SJCRH30 (cell line): ENCODE measurements around the gene ISY1. TPM values are rescaled to one million over a fixed set of nuclear protein-coding genes. Genes with fewer than 3 reads are reported as not detected.
"Not testable (repeated sequence)": the region's sequence is repeated elsewhere in the genome, so short reads cannot be mapped to it uniquely, and the experiment has no call there.

Source experiments
- DNase-seq, 2 experiments: peaks; one replicate each; pipeline ENCODE4 v3.0.0-alpha.2; 2015 to 2020
- H3K27ac ChIP-seq: fragments of 250-450 bp; sonication (Bioruptor Pico); 2 replicates; pipeline ENCODE4 v1.5.1; 2020; ENCODE audit warnings: mild to moderate bottlenecking, moderate library complexity
- H3K27me3 ChIP-seq: fragments of 250-450 bp; sonication (Bioruptor Pico); 2 replicates; pipeline ENCODE4 v1.5.1; 2020; ENCODE audit warnings: mild to moderate bottlenecking, moderate library complexity
- H3K36me3 ChIP-seq: fragments of 250-450 bp; sonication (Bioruptor Pico); 2 replicates; pipeline ENCODE4 v1.5.1; 2020; ENCODE audit warnings: mild to moderate bottlenecking, moderate library complexity
- H3K4me1 ChIP-seq: fragments of 250-450 bp; sonication (Bioruptor Pico); 2 replicates; pipeline ENCODE4 v1.5.1; 2020; ENCODE audit warnings: mild to moderate bottlenecking, moderate library complexity
- H3K4me3 ChIP-seq: fragments of 250-450 bp; sonication (Bioruptor Pico); 2 replicates; pipeline ENCODE4 v1.5.1; 2020; ENCODE audit warnings: mild to moderate bottlenecking, moderate library complexity
- H3K9me3 ChIP-seq: fragments of 250-450 bp; sonication (Bioruptor Pico); replicated peaks from 2 replicates; pipeline ENCODE4 v1.5.1; 2020; ENCODE audit warnings: mild to moderate bottlenecking, moderate library complexity
- total RNA-seq: library from RNA; depleted of rRNA; stranded (reverse); fragments of >200 nt; shearing (Covaris generic); gene quantifications from 2 replicates; pipeline ENCODE4 v1.2.3, GENCODE V29; 2014

ISY1 gene
- total RNA-seq, 1 experiment from 2014 or later, result 45.4 TPM

- H3K27me3 ChIP-seq, H3K27ac ChIP-seq, DNase-seq, H3K9me3 ChIP-seq, H3K4me1 ChIP-seq, H3K4me3 ChIP-seq: not testable (repeated sequence)
- peaks cover 39% of the 10 kb centered on the region for H3K36me3 ChIP-seq
Observed at GRCh38 chr3:129136275-129136674, 24.6 kb downstream of the ISY1 start.

DNA sequence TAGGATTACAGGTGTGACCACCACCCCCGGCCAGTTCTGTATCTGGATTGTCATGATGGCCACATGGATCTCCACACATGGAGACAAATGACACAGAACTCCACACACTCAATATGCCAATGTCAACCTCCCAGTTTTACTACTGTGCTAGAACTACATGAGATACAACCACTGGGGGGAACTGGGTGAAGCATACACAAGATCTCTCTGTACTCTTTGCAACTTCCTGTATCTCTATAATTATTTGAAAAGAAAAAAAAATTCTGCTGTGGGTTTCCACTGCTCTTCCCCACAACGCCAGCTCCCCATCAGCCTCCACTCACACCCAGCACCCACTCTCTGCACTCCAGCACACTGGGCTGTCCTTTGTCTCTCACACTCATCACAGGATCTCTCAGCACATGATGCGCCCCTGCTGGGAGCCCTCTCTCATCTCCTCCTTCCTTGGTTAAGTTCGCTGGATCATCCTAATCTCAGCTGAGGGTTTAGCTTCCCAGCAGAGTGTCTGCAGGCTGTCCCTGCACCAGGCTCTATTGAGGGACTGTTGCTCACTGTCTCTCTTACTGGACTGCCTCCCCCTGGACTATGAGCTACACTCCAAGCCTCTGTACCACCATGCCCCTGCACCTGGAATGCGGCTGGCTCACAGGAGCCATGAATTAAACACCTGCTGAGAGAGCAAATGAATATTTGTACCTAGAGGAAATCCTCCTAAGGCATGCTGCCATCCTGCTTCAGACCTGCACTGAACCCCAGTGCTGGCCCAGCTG lies 28.6 kb downstream of the ISY1 start:
- Histone ChIP-seq H3K36me3 (peaks cover 33% of the 10 kb centered on the region), H3K27ac (no peak overlapping the region), H3K4me1 (no peaks in the 10 kb centered on the region), H3K27me3 (no peaks in the 10 kb centered on the region), H3K4me3 (no peak overlapping the region), H3K9me3 (no peaks in the 10 kb centered on the region)
- DNase-seq, result no peak

DNA sequence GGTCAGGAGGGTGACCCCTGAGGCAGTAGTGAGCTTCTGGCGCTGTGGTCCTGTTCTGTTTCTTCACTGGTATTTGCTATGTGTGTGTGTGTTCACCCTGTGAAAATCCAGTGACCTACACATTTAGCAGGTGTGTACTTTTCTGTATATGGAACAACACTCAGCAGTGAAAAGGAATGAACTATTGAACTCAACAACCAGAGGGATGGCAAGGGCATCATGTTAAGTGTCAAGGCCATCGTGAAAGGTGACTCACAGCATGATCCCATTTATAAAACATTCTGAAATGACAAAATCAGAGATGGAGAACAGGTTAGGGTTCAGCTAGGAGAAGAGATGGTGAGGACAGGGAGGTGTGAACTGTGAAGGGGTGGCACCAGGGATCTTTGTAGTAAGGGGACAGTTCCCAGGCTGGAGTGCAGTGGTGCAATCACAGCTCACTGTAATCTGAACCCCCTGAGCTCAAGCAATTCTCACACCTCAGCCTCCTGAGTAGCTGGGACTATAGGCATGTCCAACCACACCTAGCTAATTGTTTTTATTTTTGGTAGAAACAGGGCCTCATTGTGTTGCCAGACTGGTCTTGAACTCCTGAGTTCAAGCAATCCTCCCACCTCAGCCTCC lies 29.3 kb downstream of the ISY1 start:
- Histone ChIP-seq H3K9me3 (no peaks in the 10 kb centered on the region), H3K27me3 (no peaks in the 10 kb centered on the region), H3K4me3 (no peak overlapping the region), H3K27ac (no peak overlapping the region), H3K36me3 (peaks cover 29% of the 10 kb centered on the region; the same call in 1 of the 2 replicates), H3K4me1 (no peaks in the 10 kb centered on the region)
- no peak for DNase-seq

DNA sequence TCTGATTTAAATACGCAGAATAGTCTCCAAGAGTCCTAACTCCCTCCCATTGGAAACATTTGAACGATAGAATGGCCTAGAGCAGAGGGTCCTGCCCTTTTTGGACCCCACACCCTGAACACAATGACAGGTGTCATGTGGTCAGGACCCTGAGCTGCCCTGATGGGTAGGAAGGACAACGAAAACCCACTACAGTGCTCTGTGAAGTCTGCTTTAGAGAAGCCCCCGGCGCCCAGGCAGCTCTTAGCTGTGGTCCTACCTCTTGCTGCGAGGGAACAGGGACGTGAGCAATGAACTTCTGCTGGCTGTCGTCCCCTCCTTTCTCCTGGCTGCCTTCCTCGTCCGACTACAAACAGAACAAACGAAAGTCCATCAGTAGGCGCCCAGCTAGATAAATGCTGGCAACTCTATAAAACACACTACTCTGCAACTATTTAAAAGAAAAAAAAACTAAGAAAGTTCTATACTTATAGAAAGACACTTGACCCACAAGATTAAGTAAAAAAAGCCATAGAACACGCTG lies 30.5 kb downstream of the ISY1 start:
- H3K36me3 ChIP-seq, result peaks cover 25% of the 10 kb centered on the region; the same call in 1 of the 2 replicates
- no peak for DNase-seq
- no peak overlapping the region for H3K4me3 ChIP-seq
- no peaks in the 10 kb centered on the region for H3K27me3 ChIP-seq
- H3K27ac ChIP-seq, result no peak overlapping the region
- no peaks in the 10 kb centered on the region for H3K4me1 ChIP-seq
- H3K9me3 ChIP-seq, result no peaks in the 10 kb centered on the region

- Histone ChIP-seq H3K4me1 (no peaks in the 10 kb centered on the region), H3K36me3 (peaks cover 17% of the 10 kb centered on the region; the same call in 1 of the 2 replicates), H3K27me3 (no peaks in the 10 kb centered on the region), H3K27ac (no peak overlapping the region), H3K4me3 (no peak overlapping the region), H3K9me3 (no peaks in the 10 kb centered on the region)
- DNase-seq, result no peak
Observed at GRCh38 chr3:129128357-129129155, 32.3 kb downstream of the ISY1 start.

GRCh38 chr3:129126726-129127280 lies 34.1 kb downstream of the ISY1 start:
- peaks cover 13% of the 10 kb centered on the region; the same call in 1 of the 2 replicates for H3K36me3 ChIP-seq
- no peaks in the 10 kb centered on the region for H3K9me3 ChIP-seq
- H3K4me1 ChIP-seq, result no peaks in the 10 kb centered on the region
- H3K4me3 ChIP-seq, result no peak overlapping the region
- no peak for DNase-seq
- no peak overlapping the region for H3K27ac ChIP-seq
- H3K27me3 ChIP-seq, result no peaks in the 10 kb centered on the region

- Histone ChIP-seq H3K27ac (no peak overlapping the region), H3K4me3 (no peak overlapping the region), H3K36me3 (no peaks in the 10 kb centered on the region), H3K9me3 (no peaks in the 10 kb centered on the region), H3K27me3 (no peaks in the 10 kb centered on the region), H3K4me1 (no peaks in the 10 kb centered on the region; the same call in 1 of the 2 replicates)
- DNase-seq, result no peak
Observed at GRCh38 chr3:129123314-129124060, 37.4 kb downstream of the ISY1 start.

DNA sequence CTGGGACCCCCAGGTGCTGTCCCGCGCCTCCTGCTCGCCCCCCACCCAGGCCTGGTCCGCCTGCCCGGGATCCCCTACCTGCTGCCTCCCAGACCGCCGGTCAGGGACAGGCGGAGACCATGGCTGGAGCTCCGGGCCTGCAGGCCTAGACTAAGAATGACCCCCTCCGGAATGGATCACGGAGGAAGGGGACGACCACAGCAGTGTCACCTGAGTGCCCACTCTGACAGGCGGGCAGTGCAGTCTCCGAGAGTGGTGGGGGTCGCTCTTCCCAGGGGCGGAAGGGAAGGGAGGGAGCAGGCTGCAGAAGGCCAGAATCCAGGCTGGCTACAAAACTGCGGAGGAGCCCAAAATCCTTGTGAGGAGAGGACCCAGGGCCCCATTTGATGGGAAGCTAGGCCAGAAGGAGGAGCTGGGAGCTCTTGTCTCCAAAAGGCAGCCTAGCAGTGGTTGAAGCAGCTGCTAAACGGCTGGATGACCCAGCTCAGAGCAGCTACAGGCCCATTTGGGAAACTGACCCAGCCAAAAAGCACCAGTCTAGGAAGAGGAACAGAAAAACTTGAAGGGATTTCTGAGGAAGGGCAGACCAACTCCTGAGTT lies 38.4 kb downstream of the ISY1 start:
- Histone ChIP-seq H3K27me3 (no peaks in the 10 kb centered on the region), H3K36me3 (no peaks in the 10 kb centered on the region), H3K4me1 (no peaks in the 10 kb centered on the region; the same call in 1 of the 2 replicates), H3K9me3 (no peaks in the 10 kb centered on the region), H3K4me3 (no peak overlapping the region), H3K27ac (no peak overlapping the region)
- peak in 1 of 2 experiments; percentile 18 for DNase-seq

GRCh38 chr3:129121792-129122411 lies 39.0 kb downstream of the ISY1 start, which contains the start of gene RAB43:
Gene RAB43 (minus strand): TSS chr3:129121804. CDS start chr3:129121489, 315 bp downstream.
- peak; percentile 88 for DNase-seq
- Histone ChIP-seq H3K9me3 (no peaks in the 10 kb centered on the region), H3K27me3 (no peaks in the 10 kb centered on the region), H3K4me3 (peak within 1 kb of the TSS; percentile 79), H3K36me3 (no peaks in the 10 kb centered on the region), H3K4me1 (no peaks in the 10 kb centered on the region; the same call in 1 of the 2 replicates), H3K27ac (peak within 1 kb of the TSS; percentile 35)

- H3K36me3 ChIP-seq, result no peaks in the 10 kb centered on the region
- DNase-seq, result peak; percentile 34 to 42
- peaks cover 4% of the 10 kb centered on the region; the same call in 1 of the 2 replicates for H3K4me1 ChIP-seq
- H3K27me3 ChIP-seq, result no peaks in the 10 kb centered on the region
- H3K9me3 ChIP-seq, result no peaks in the 10 kb centered on the region
- H3K27ac ChIP-seq, result peak overlapping the region; percentile 35
- peak overlapping the region; percentile 79 for H3K4me3 ChIP-seq
Observed at GRCh38 chr3:129121016-129121791, 39.7 kb downstream of the ISY1 start.

DNA sequence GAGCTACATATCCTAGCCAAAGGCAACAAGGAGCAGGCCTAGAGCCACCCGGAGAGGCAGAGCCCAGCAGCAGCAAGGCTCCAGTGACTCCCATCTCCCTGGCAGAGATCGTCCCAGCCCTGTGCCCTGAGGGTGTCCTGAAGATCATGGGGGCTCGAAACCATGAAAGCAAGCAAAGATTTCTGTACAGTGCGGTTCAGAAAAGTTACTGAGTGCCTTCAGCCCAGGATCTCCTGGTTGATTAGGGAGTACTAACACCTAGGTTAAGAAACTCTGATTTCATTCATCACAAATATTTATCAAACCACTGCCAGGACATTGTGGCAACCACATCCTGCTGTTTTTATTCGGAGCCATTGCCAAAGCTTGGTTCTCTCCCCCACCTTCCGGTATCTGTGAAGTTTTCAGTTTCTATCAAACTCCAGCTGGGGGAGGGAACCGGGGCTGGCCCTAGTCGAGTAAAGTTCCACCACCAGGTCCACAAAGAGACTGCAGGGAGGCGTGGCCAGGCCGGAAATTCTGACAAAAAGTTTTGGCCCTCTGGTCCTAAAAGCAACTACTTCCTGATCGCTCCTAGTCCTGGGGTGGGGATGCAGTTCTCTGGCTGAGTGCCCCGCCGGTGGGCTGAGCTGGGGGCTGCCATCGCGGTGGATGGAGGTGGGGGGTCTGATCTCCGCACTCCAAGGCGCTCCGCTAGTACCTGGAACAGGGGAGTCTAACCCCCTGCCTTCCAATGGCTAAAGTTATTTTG lies 40.4 kb downstream of the ISY1 start:
- peak; percentile 73 to 74 for DNase-seq
- H3K27me3 ChIP-seq, result no peaks in the 10 kb centered on the region
- H3K4me1 ChIP-seq, result peaks cover 5% of the 10 kb centered on the region; the same call in 1 of the 2 replicates
- peak overlapping the region; percentile 79 for H3K4me3 ChIP-seq
- H3K27ac ChIP-seq, result peak overlapping the region; percentile 35
- no peaks in the 10 kb centered on the region for H3K36me3 ChIP-seq
- H3K9me3 ChIP-seq, result no peaks in the 10 kb centered on the region
